NCI-H2196 treated with DMSO at 0.1 percent for 48 hours (cell line): ENCODE results near the gene NR5A1.

ENCODE experiments used
- DNase-seq: peaks from one replicate; lab custom pipeline; 2025; ENCODE audit not compliant: unreplicated experiment; lab: John Stamatoyannopoulos, UW

Gene NR5A1

GRCh38 chr9:124444166-124444565 lies 63.0 kb downstream of the NR5A1 start:
- DNase-seq, result no peak

- no peak for DNase-seq
Measured at GRCh38 chr9:124443625-124444024, 63.6 kb downstream of the NR5A1 start.

- no peak for DNase-seq
Measured at GRCh38 chr9:124442826-124443225, 64.4 kb downstream of the NR5A1 start.

DNA sequence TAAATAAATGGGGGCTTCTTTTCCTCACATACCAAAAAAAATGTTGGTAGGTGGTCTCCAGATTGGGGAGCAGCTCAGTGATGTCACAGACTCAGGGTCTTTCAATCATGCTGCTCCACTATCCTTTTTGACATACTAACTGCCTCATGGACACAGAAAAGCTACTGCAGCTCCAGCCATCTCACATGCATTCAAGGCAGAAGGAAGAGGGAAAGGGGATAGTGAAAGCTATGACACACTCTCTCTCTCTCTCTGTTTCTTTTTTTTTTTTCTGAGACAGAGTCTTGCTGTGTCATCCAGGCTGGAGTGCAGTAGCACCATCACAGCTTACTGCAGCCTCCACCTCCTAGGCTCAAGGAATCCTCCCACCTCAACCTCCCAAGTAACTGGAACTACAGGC lies 64.8 kb downstream of the NR5A1 start:
- no peak for DNase-seq

GRCh38 chr9:124441291-124441690 lies 65.9 kb downstream of the NR5A1 start:
- DNase-seq, result no peak

DNA sequence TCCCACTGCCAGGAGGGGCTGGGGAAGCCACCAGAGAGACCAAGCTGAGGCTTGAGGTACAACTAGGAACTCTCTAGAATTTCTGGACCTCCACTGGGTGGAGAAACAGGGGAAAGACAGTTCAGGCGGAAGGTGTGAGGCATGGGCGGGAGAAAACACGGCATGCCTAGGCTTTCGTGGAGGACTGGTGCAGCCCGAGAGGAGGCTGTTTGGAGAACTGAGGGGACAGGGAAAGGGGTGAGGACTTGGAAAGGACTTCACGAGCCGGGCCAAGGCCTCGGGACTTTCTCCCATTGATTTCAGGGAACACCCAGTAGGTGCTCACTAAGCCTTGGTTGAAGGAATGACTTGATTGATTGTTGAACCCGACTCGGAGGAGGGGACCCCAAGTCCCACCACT lies 66.4 kb downstream of the NR5A1 start:
- DNase-seq, result no peak

DNA sequence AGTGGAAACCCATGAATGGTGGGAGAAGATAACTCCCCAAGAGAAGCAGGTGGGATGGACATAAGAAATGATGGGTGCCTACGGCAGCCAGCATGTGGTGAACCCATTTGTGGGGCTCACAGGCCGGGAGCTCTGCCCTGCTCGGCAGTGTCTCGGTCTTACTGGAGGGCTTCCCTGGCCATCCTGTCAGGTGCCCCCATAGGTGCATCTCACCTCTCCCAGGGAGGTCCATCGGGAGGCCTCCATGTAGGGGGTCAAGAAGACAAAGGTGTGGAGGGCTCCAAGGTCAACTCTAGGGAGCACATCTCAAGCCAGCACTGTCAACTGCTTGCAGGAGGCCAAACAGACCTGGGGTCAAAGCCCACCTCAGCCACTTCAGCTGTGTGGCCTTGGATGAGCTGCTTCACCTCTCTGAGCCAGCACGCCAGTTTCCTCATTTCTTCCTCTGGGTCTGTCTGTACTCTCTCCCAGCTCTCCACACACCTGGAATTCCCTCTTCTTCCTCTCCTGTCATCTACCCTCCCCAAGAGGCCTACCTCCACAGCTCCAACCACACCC lies 67.4 kb downstream of the NR5A1 start:
- no peak for DNase-seq

- no peak for DNase-seq
Measured at GRCh38 chr9:124439086-124439485, 68.1 kb downstream of the NR5A1 start.

DNA sequence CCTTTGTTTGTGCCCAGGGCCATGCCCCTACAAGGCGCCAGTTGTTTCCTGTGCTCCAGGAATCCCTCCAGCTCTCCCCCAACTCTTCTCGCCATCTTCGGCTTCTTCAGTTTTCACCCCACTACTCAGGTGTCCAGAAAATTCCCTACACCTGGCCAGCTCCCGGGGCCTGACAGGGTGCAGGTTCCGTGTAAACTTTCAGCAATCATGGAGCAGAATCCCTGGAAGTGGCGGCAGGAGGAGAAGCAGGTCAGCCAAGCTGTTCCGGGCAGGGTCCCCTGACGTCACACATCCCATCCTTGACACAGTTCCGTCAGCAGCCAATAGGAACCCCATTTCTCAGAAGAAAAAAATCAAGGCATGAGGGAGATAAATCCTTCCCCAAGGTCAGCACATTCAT lies 69.1 kb downstream of the NR5A1 start:
- no peak for DNase-seq

DNA sequence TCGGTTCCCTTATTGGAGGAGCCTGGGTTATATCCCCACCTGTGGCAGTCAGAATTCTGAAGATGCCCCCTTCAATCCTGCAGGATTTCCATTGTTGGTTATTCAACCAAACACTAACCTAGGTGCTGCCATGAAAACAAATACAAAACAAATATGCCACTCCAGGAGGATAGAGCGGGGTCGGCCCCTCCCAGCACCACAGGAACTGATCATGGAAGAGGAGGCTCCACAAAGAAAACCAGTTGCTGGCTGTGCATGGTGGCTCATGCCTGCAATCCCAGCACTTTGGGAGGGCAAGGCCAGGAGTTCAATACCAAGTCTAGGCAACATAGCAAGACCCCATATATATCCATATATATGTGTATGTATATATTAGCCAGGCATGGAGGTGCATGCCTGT lies 70.1 kb downstream of the NR5A1 start:
- no peak for DNase-seq

DNA sequence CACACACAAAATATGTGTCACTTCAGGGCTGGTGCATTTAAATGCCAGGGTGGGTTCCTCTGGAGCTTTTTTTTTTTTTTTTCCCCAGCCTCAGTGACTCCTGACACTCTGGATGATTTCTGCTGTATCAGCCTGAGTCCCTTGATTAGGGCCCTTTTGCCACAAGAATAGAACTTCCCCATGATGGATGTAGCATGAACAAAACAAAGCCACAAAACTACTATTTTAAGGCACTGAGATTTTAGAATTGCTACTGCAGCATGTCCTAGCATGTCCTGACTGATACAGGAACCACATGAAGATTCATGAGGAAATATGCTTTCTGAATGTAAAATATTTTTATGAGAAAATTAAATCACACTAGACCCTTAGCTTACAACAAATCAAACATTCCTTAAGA lies 70.9 kb downstream of the NR5A1 start:
- no peak for DNase-seq
